GM19043 (cell line): ENCODE results near the gene MGAT5B.

ENCODE experiments used
- ATAC-seq: cut with Tn5 transposase; IDR thresholded peaks from one replicate; pipeline ENCODE4 v1.9.1; 2021; ENCODE audit warnings: low read depth; ENCODE audit not compliant: unreplicated experiment

The MGAT5B gene

GRCh38 chr17:76923491-76923890 is 55.3 kb downstream of the MGAT5B start:
- no peak for ATAC-seq

- no peak for ATAC-seq
Measured at GRCh38 chr17:76924345-76925342, 56.4 kb downstream of the MGAT5B start.

- ATAC-seq: no peak
Measured at GRCh38 chr17:76925441-76925891, 57.3 kb downstream of the MGAT5B start.

- ATAC-seq: no peak
Measured at GRCh38 chr17:76926237-76926866, 58.1 kb downstream of the MGAT5B start.

- ATAC-seq: no peak
Measured at GRCh38 chr17:76927577-76927976, 59.4 kb downstream of the MGAT5B start.

- no peak for ATAC-seq
Measured at GRCh38 chr17:76927982-76928381, 59.8 kb downstream of the MGAT5B start.

- no peak for ATAC-seq
Measured at GRCh38 chr17:76929148-76929547, 60.9 kb downstream of the MGAT5B start.

- ATAC-seq: no peak
Measured at GRCh38 chr17:76929601-76930000, 61.4 kb downstream of the MGAT5B start.

- no peak for ATAC-seq
Measured at GRCh38 chr17:76930107-76930506, 61.9 kb downstream of the MGAT5B start.

- ATAC-seq: no peak
Measured at GRCh38 chr17:76932402-76933333, 64.5 kb downstream of the MGAT5B start.

GRCh38 chr17:76934561-76935320 is 66.5 kb downstream of the MGAT5B start:
- no peak for ATAC-seq

GRCh38 chr17:76935331-76935730 is 67.1 kb downstream of the MGAT5B start:
- ATAC-seq: no peak

- ATAC-seq: no peak
Measured at GRCh38 chr17:76937238-76937637, 69.0 kb downstream of the MGAT5B start.

GRCh38 chr17:76938009-76938408 is 69.8 kb downstream of the MGAT5B start:
- ATAC-seq: no peak

- ATAC-seq: no peak
Measured at GRCh38 chr17:76940295-76940694, 72.1 kb downstream of the MGAT5B start.

GRCh38 chr17:76940738-76941350 is 72.6 kb downstream of the MGAT5B start:
- ATAC-seq: no peak

- no peak for ATAC-seq
Measured at GRCh38 chr17:76943202-76943601, 75.0 kb downstream of the MGAT5B start.

GRCh38 chr17:76943781-76944213 is 75.6 kb downstream of the MGAT5B start:
- ATAC-seq: no peak

GRCh38 chr17:76944477-76944876 is 76.3 kb downstream of the MGAT5B start:
- ATAC-seq: no peak
